Glomerular visceral epithelial cell (primary cell): Measurements from ENCODE around the gene GPN3.
"Not testable (repeated sequence)": the region's sequence is repeated elsewhere in the genome, so short reads cannot be mapped to it uniquely, and the experiment has no call there.

Experiments
- DNase-seq: peaks from one replicate; pipeline ENCODE4 v3.0.0-alpha.2; 2016; ENCODE audit errors: extremely low spot score

GPN3 gene

GRCh38 chr12:110444455-110444854, 23.6 kb downstream of the GPN3 start:
- DNase-seq = no peak

DNA sequence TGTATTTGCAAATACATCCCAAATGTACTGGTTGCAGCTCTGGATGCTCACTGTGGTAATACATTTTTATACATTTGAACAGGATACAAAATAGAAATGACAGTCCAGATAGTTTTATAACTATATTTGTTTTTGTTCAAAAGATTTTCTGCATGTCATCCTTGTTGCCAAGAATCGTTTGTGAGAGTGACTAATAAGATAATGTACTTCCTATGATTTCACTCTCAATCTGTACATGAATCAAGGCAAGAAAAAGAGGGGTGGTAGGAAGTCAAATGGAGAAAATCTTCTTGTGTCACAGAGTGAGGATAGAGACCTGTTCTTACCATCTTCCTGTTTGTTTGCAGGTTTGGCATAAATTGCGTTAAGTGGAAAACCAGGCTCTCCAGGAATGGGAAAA, 31.8 kb downstream of the GPN3 start:
- DNase-seq = no peak

- DNase-seq = no peak
Measured at GRCh38 chr12:110431957-110432587, 36.0 kb downstream of the GPN3 start.

DNA sequence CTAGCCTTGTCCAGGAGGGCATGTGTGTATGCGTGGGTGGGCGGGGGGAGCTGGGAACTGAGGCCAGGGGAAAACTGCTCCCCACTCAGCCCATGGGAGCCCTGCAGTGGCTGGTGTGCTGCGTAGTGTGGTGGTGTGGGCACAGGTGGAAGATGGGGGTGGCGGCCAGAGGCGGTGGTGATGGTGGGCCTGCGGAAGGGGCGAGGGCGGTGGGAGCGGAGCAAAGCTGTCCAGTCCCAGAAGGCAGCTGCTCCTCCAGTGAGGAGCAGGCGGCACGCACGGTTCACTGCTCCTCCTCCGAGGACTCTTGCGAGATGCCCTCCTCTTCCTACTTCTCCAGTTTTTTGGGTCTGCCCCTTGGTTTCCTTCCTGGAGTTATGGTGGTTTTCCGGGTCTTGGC, 38.4 kb downstream of the GPN3 start:
- DNase-seq = not testable (repeated sequence)

DNA sequence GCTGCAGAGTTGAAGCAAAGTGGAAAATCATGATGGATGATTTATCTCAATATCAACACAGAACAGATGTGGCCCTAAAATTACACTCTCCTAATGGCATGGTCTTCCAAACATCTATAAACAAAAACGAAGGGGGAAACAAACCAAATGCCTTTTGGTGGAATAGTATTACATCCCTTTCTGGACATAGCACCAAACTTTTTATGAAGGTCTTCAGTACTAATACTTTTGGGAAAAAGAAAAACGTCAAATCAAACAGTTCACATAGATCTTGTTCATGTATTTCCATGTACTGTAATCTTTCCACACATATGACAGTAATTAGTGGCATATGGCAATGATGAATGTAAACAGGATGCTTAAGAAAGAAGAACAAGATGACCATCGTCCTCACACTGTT, 41.7 kb downstream of the GPN3 start:
- DNase-seq = no peak

DNA sequence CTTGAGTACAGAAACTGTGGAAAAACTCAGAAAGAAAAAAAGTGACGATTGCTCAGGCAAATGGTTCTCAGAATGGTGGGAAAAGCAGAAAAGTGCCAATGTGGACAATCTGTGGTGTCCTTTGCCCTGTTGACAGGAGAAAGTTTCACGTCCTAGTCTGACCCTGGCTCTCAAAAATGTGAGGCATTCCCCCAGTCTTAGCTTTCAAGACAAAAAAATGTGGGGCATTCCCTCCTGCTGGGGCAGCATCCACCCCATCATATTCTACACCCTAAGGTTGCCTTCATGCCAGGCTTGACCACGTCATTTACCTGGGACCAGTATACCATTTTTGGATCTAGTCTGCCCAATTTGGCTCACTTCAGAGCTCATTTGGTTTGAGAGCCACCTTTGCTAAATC, 43.8 kb downstream of the GPN3 start:
- DNase-seq = no peak

- no peak for DNase-seq
Measured at GRCh38 chr12:110421701-110422100, 46.4 kb downstream of the GPN3 start.

DNA sequence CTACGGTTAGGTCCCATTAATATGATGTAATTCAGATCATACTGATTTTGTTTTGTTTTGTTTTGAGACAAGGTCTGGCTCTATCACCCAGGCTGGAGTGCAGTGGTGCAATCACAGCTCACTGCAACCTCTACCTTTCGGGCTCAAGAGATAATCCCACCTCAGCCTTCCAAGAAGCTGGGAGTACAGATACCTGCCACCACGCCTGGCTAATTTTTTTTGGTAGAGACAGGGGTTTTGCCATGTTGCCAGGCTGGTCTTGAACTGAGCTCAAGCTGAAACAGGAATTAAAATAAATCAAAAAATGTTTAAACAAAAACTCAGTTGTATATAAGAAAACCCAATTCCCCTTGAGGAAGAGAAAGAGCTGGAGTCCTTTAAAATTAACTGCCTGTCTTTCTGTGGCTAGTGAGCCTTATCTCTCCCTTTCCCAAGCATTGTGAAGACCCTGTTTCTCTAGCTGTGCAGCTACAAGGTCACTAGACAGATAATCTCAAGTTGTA, 46.8 kb downstream of the GPN3 start:
- DNase-seq = no peak

DNA sequence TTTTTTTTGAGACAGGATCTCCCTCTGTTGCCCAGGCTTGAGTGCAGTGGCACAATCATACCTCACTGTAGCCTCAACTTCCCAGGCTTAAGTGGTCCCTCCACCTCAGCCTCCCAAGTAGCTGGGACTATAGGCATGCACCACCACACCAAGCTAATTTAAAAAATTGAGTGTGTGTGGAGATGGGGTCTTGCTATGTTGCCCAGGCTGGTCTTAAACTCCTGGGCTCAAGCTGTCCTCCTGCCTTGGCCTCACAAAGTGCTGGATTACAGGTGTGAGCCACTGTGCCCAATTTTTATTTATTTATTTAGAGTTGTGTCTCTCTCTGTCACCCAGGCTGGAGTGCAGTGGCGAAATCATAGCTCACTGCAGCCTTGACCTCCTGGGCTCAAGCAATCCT, 47.4 kb downstream of the GPN3 start:
- DNase-seq = not testable (repeated sequence)

DNA sequence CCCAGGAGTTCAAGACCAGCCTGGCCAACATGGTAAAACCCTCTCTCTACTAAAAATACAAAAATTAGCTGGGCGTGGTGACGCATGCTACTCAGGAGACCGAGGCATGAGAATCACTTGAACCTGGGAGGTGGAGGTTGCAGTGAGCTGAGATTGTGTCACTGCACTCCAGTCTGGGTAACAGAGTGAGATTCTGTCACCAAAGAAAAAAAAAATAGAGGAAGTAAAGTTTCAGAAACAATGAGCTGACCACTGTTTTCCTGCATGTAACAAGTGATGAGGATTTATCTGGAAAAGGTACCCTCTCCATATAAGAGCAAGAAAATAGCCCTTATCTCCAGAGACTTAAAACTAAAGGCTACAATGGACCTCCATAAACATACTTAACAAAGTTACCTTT, 50.9 kb downstream of the GPN3 start:
- DNase-seq = not testable (repeated sequence)

GRCh38 chr12:110410086-110410485, 58.0 kb downstream of the GPN3 start:
- peak; percentile 4 for DNase-seq

DNA sequence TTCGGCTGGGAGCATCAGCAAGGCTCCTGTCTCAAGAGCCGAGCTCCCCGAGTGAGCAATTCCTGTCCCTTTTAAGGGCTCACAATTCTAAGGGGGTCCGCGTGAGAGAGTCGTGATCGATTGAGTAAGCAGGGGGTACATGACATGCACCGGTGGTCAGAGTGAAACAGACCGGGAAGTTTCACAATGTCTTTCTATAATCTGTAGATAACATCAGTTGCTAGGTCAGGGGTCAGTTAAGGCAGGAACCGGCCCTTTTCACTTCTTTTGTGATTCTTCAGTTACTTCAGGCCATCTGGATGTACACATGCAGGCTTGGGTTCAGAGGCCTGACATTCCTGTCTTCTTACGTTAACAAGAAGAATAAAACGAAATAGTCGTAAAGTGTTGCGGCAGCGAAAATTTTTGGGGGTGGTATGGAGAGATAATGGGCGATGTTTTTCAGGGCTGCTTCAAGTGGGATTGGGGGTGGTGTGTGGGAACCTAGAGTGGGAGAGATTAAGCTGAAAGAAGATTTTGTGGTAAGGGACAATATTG, 62.9 kb downstream of the GPN3 start:
- DNase-seq = not testable (repeated sequence)

DNA sequence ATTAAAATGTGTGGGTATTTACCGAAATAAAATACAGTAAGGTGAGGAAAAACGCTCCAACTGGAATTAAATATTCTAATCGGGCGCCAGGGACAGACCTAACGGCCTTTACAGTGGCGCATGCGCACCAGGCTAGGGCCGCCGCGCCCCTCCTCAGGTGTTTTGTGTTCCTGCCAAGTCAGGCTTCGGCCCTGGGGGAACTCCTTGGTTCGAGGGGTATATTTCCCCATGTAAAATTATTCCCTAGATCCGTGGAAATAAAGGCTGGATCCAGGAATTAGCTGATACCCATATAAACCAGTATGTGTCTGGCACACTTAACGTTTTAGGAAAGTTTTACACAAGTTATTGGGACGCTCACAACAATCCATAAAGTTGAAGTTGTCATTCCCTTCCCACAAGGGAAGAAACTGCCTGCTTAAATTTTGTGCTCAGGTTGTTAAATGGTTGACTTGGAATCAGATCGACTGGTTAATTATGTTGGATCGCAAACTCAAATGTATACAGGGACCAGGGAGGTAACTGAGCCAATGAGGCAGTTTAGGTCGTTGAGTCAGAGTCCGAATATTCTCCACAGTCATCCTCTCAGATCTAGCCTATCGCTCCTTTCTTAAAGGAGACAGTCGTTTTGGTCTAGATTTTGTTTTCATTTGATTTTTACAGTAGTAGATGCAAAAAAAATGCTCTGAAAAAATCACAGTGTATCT, 63.9 kb downstream of the GPN3 start:
- DNase-seq = peak; percentile 78

- peak; percentile 91 for DNase-seq
Measured at GRCh38 chr12:110403146-110403975, 64.7 kb downstream of the GPN3 start, which contains the start of gene ANAPC7. Gene ANAPC7, minus strand, starts transcription at chr12:110403708. Its CDS starts 81 bp downstream, at chr12:110403627.
